PC-9 (cell line): ENCODE measurements around the gene HK2.

Experiments
- EZH2 ChIP-seq: fragments of 200-600 bp; sonication (generic); IDR thresholded peaks from 2 replicates; pipeline ENCODE4 v1.8.0; 2017; ENCODE audit warnings: antibody characterized with exemption, low read depth
- TF ChIP-seq, protein P1 (sequence below): fragments of 200-600 bp; sonication (generic); conservative IDR thresholded peaks from 2 replicates; pipeline ENCODE4 v1.6.1; 2017; ENCODE audit warnings: mixed run types, antibody characterized with exemption, mild to moderate bottlenecking, moderate library complexity

- TF ChIP-seq, protein P1, sequence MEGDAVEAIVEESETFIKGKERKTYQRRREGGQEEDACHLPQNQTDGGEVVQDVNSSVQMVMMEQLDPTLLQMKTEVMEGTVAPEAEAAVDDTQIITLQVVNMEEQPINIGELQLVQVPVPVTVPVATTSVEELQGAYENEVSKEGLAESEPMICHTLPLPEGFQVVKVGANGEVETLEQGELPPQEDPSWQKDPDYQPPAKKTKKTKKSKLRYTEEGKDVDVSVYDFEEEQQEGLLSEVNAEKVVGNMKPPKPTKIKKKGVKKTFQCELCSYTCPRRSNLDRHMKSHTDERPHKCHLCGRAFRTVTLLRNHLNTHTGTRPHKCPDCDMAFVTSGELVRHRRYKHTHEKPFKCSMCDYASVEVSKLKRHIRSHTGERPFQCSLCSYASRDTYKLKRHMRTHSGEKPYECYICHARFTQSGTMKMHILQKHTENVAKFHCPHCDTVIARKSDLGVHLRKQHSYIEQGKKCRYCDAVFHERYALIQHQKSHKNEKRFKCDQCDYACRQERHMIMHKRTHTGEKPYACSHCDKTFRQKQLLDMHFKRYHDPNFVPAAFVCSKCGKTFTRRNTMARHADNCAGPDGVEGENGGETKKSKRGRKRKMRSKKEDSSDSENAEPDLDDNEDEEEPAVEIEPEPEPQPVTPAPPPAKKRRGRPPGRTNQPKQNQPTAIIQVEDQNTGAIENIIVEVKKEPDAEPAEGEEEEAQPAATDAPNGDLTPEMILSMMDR = no peak
- no peak for TF ChIP-seq EZH2
Observed at GRCh38 chr2:74860521-74860920, 26.6 kb downstream of the HK2 start.
